NK-92 (cell line): ENCODE results near the gene CDC123.
"Not testable (repeated sequence)": the region's sequence is repeated elsewhere in the genome, so short reads cannot be mapped to it uniquely, and the experiment has no call there.

ENCODE experiments used
- DNase-seq: peaks from one replicate; lab custom pipeline; 2025; ENCODE audit not compliant: unreplicated experiment; lab: John Stamatoyannopoulos, UW

Gene CDC123, protein sequence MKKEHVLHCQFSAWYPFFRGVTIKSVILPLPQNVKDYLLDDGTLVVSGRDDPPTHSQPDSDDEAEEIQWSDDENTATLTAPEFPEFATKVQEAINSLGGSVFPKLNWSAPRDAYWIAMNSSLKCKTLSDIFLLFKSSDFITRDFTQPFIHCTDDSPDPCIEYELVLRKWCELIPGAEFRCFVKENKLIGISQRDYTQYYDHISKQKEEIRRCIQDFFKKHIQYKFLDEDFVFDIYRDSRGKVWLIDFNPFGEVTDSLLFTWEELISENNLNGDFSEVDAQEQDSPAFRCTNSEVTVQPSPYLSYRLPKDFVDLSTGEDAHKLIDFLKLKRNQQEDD

DNA sequence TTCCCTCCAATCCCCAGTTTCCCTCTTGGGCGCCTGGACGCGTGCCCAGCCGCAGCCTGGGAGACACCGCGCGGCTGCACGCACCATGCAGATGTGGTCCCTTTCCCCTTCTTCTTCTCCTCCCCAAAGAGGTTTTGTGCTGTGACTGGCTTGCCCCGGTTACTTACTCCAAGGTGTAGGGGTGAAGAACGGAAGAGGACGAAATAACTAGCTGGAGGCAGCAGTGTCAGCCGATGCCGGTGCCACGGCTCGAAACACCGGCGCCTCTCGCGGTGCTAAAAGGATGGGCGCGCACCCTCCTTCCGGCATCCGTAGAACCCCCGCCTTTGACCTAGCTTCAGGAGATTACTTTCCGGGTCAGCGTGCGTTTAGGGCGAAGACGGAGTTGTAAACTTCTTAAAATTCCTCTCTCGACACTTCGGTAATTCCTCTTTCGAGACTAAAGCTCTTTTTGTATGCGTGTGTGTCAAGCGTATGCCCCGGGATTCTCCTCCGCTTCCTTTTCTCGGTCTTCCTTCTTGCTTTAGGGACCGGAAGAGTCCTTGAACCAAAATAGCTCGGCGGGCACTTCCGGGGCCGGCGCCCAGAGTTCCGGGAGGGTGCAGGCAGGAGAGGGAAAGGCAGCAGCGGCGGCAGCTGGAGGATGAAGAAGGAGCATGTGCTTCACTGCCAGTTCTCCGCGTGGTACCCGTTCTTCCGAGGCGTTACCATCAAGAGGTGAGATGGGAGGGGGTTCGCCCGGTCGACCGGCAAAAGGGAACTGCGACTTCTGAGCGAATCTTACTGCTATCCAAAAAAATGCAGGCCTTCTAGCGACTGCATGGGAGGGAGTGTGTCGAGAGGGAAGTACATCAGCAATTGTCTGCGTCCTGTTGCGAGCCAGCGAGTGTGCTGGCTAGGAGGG lies at the start of gene CDC123, which contains the start of gene NUDT5:
Gene CDC123, plus strand, starts transcription at position 586 of the 904 bp plus-strand sequence. Its CDS starts 58 bp downstream, at position 644.
Gene NUDT5, minus strand, starts transcription at position 289 of the 904 bp plus-strand sequence. CDS start 9,600 bp downstream, outside the sequence.
- no peak for DNase-seq

DNA sequence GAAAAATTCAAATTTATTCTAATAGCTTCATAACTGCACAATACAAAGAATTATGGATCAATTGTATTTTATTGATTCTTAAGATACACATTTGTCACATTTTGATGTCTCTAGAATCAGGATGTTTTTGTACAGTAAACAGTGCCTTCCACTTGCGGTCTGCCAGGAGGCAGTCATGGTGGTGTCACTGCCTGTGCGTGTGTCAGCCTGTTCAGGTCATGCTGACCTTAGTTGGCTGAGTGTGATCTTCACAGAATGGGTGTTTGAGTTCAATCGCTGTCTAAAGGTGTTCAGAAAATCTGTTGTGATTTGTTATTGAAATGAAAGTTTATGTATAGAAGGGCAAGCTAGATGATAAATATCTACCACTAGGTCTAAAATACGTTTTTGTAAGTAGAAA lies 45.8 kb upstream of the CDC123 start:
- DNase-seq: no peak

DNA sequence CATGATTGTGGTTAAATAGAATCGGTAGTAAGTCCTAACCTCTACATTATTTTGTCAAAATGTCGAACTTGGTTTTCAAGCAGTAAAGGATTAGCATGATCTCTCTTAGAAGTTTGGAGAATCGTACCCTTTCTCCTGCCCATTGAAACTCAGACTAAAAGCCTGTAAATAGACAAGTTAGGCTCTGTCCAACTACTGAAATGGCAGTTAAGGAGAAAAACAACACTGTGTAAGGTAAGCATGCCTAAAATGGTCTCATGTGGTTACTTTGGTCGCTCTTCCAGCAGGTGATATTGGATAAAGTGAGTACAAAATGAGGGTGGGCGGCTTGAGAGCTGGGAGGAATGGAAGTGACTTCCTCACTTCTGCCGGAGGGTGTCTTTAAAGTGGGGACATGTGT lies 41.5 kb upstream of the CDC123 start:
- DNase-seq: no peak

- DNase-seq: no peak
Measured at GRCh38 chr10:12156367-12157123, 39.4 kb upstream of the CDC123 start.

- DNase-seq: no peak
Measured at GRCh38 chr10:12158111-12158510, 37.9 kb upstream of the CDC123 start.

GRCh38 chr10:12160664-12161063 lies 35.3 kb upstream of the CDC123 start:
- no peak for DNase-seq

DNA sequence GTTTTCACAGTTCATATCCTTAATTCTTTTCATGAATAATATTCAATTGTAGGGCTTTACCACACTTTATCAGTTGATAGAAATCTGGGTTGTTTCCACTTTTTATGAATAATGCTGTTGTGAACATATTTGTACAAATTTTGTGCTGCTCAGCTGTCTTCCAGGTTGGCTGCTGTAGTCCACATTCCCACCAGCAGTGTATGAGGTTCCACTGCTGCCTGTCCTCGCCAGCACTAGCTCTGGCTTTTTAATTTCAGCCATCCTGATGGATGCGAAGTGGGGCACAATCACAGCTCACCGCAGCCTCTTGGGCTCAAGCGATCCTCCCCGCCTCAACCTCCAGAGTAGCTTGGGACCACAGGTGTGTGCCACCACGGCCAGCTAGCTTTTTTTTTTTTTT lies 33.1 kb upstream of the CDC123 start:
- no peak for DNase-seq

GRCh38 chr10:12164085-12164484 lies 31.9 kb upstream of the CDC123 start:
- no peak for DNase-seq

DNA sequence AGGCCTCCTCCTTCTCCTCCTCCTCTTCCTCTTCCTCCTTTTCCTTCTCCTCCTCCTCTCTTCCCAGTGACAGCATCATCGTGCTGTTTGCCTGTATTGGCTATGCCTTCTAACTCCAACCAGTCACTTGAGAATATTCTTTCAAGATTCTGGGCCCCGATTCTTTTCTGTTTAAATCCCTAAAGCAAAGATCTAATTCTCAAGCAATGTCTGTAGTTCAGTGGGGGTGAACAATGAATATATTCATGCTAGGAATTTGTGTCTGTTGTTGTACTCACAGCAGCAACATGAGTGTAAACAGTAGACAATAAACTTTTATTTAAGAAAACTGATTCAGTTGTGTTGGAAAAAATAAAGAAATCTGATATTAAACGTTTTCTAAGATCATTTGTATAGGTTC lies 31.0 kb upstream of the CDC123 start:
- no peak for DNase-seq

DNA sequence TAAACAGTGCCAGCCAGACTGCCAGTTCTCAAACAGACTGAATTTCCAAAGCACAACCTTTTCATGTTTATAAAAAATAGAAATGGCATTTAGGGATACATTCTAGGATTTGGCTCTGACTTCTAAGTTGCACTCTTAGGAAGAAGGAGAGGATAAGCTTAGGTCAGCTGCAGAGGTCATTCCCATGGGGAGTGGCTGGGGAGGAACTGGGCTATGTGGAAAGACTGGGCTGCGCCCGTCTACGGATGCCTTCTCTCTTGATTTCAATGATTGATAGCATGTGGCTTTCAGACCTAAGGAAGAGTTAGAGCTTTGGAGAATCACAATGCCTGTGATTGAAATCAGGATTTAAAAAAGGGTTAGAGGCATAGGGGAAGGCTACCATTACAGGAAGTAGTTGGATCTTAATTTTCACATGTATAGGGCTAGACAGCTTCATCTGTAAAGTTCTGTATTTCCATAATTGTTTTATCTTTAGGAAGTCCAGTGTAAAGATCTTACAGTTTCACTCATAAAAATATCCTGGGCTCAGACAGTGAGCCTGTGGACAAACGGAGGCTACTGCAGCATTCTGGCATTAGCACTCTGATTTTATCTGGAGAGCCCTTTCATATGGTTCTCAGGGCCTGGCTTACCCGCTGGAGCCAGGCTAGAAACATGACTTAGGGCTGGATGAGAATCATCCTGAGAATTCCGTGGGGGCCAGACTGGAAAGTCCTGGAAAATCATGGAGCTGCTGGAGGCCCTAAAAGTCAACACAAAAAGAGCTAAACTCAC lies 29.8 kb upstream of the CDC123 start:
- no peak for DNase-seq

- DNase-seq: not testable (repeated sequence)
Measured at GRCh38 chr10:12171512-12171911, 24.5 kb upstream of the CDC123 start.

- DNase-seq: no peak
Measured at GRCh38 chr10:12177642-12178041, 18.3 kb upstream of the CDC123 start.

DNA sequence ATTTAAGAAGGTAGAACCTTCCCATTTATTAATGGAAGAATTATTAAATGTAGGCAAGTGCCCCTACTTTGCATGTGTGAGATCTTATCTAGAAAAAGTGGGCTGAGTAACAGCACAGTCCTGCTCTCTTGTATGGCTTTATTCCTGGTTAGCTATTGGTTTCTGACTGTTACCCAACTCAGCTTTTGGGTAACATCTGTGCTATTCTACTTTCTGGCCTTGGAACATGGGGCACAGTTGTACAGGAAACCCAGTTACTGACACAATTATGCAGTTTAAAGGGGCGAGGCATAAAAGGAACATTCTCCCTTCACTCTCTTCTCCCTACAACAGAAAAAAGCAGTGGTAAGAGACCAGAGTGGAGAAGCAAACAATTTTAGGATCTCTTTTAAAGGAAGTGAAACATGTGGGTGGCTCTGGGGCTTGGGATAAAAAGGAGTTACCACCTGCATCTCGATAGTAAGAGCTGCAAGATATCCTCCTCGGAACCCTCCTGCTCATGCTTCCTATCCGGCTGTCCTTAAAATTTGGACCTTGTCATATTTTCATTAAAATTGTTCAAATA lies 16.3 kb upstream of the CDC123 start:
- no peak for DNase-seq

DNA sequence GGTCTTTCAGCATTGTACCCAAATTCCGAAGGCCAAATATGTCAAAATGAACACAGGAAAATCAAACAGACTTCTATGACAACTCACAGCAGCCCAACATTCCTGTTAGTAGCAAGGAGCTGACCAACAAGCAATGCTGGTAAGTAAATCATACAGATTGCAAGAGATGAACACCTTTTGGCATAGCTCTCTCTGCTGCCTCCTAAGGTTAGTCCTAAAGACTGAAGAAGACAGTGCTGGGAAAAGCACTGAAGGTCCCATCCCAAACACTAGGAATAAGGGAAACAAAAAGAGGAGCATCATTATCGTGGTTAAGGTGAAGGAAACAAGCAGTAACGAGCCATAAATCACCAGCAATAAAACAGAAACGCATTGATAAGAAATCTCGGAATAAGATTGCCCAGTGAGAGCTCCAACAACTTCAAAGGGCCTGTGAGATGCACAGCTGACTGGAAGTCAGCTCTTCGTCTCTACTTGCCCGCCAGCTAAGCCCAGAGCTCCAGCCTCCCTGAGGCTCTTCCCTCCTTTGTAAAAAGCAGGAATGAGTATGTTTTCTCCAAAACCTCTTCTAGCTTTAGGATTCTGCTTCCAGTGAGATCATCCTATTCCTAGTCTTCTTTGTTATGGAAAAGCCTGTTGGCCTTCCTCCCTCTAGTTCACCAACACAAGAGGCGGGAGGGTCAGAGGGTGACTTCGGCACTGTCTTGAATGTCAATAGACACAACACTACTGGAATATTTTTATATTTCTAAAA lies 15.6 kb upstream of the CDC123 start:
- no peak for DNase-seq

DNA sequence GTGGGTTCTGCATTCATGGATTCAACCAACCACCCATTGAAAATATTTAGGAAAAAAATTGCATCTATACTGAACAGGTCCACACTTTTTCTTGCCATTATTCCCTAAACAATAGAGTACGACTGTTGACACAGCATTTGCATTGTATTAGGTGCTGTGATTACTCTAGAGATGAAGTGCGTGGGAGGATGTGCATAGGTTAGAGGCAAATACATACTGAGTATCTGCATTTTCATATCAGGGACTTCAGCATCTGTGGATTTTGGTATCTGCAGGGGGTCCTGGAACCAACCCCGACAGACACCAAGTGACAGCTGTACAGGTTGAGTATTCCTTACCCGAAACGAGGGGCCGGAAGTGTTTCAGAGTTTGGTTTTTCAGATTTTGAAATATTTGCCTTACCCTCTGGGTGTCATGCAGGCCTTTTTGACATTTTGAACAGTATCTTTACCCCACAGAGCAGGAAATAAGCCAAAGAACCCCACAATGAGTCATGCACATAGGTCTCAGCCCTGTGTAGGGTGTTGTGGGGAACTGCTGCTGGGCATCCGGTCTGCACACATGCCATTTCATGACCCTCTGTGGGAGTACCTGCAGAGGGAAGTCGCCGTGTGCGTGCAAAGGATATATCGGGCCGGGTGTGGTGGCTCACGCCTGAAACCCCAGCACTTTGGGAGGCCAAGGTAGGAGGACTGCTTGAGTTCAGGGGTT lies 14.8 kb upstream of the CDC123 start:
- DNase-seq: no peak

GRCh38 chr10:12184165-12184564 lies 11.8 kb upstream of the CDC123 start:
- DNase-seq: no peak

GRCh38 chr10:12186323-12186722 lies 9.7 kb upstream of the CDC123 start:
- no peak for DNase-seq

- DNase-seq: no peak
Measured at GRCh38 chr10:12187321-12187905, 8.6 kb upstream of the CDC123 start.
